HepG2 (cell line): ENCODE measurements around the gene PCBD1. TPM values are rescaled to one million over a fixed set of nuclear protein-coding genes. Genes with fewer than 3 reads are reported as not detected.

Experiments
- FOXK2 ChIP-seq: fragments of 450-650 bp; IDR thresholded peaks from 2 replicates; pipeline ENCODE4 v1.6.1; 2016
- JUN ChIP-seq: sonication (generic); formaldehyde crosslinking; IDR thresholded peaks from 2 replicates; pipeline ENCODE4 v1.4.0; 2020; ENCODE audit warnings: mild to moderate bottlenecking, missing genetic modification reagents
- KAT8 ChIP-seq: IDR thresholded peaks from 2 replicates; pipeline ENCODE4 v1.6.1; 2016; ENCODE audit warnings: missing genetic modification reagents, missing compliant biosample characterization
- ZFP37 ChIP-seq: sonication (generic); formaldehyde crosslinking; IDR thresholded peaks from 2 replicates; pipeline ENCODE4 v1.4.0; 2020; ENCODE audit warnings: missing genetic modification reagents, borderline replicate concordance
- ZNF124 ChIP-seq: sonication (generic); formaldehyde crosslinking; IDR thresholded peaks from 2 replicates; pipeline ENCODE4 v1.4.0; 2020; ENCODE audit warnings: missing genetic modification reagents
- ZNF207 ChIP-seq: fragments of 450-650 bp; IDR thresholded peaks from 2 replicates; pipeline ENCODE4 v1.6.1; 2016; ENCODE audit warnings: antibody characterized with exemption, borderline replicate concordance
- ZNF331 ChIP-seq: sonication (generic); formaldehyde crosslinking; IDR thresholded peaks from 2 replicates; pipeline ENCODE4 v1.4.0; 2020; ENCODE audit warnings: missing genetic modification reagents
- ZNF333 ChIP-seq: sonication (generic); formaldehyde crosslinking; IDR thresholded peaks from 2 replicates; pipeline ENCODE4 v1.4.0; 2020; ENCODE audit warnings: mild to moderate bottlenecking, missing genetic modification reagents, borderline replicate concordance
- ZNF382 ChIP-seq: sonication (generic); formaldehyde crosslinking; IDR thresholded peaks from 2 replicates; pipeline ENCODE4 v1.5.0; 2020; ENCODE audit warnings: missing genetic modification reagents, mild to moderate bottlenecking, borderline replicate concordance
- ZNF496 ChIP-seq: sonication (generic); formaldehyde crosslinking; IDR thresholded peaks from 2 replicates; pipeline ENCODE4 v1.8.1; 2023; ENCODE audit warnings: mild to moderate bottlenecking, moderate library complexity, missing genetic modification reagents; ENCODE audit not compliant: insufficient replicate concordance
- ZNF644 ChIP-seq: IDR thresholded peaks from 2 replicates; pipeline ENCODE4 v1.6.1; 2016; ENCODE audit warnings: low read depth
- polyA plus RNA-seq, 8 experiments: library from polyadenylated mRNA; depleted of rRNA in 3 of 8; stranded (reverse) in 7 of 8; unstranded in 1 of 8; fragments of >200 nt; fragmentation: Illumina TruSeq in 4 of 8; extraction: Trizol in 4 of 8; gene quantifications; 2 replicates each; pipeline versions ENCODE4 v1.2.1 to v1.2.3, GENCODE V29; 2011 to 2016; ENCODE audit warnings: low read depth in 4 of 8, missing spikeins in 1 of 8, mixed read lengths in 1 of 8; ENCODE audit not compliant: insufficient read depth in 1 of 8
- total RNA-seq, 5 experiments: library from RNA; depleted of rRNA; stranded (reverse); fragments of >200 nt; fragmentation: Illumina TruSeq; extraction: Trizol; gene quantifications; 2 replicates each; pipeline ENCODE4 v1.2.3, GENCODE V29; 2016; ENCODE audit warnings: low read depth in 1 of 5
- TF ChIP-seq, protein P1 (sequence below): sonication (generic); formaldehyde crosslinking; IDR thresholded peaks from 2 replicates; pipeline ENCODE4 v1.5.0; 2020; ENCODE audit warnings: mild to moderate bottlenecking, missing genetic modification reagents
- TF ChIP-seq, protein P2 (sequence below), 2 experiments: sonication (generic) in 1 of 2; formaldehyde crosslinking in 1 of 2; IDR thresholded peaks; 2 replicates each; pipeline versions ENCODE4 v1.5.1 to v1.6.1; 2011 to 2020; ENCODE audit warnings: borderline replicate concordance in 1 of 2, low read depth in 1 of 2, low read length in 1 of 2, mild to moderate bottlenecking in 1 of 2, missing genetic modification reagents in 1 of 2, moderate library complexity in 1 of 2
- TF ChIP-seq, protein P3 (sequence below): sonication (generic); formaldehyde crosslinking; IDR thresholded peaks from 2 replicates; pipeline ENCODE4 v1.5.0; 2020; ENCODE audit warnings: missing genetic modification reagents
- TF ChIP-seq, protein P4 (sequence below): sonication (generic); formaldehyde crosslinking; IDR thresholded peaks from 2 replicates; pipeline ENCODE4 v1.8.1; 2023; ENCODE audit warnings: mild to moderate bottlenecking, missing genetic modification reagents
- TF ChIP-seq, protein P5 (sequence below): sonication (generic); formaldehyde crosslinking; IDR thresholded peaks from 2 replicates; pipeline ENCODE4 v1.4.0; 2020; ENCODE audit warnings: missing genetic modification reagents, borderline replicate concordance
- TF ChIP-seq, protein P6 (sequence below): sonication (generic); formaldehyde crosslinking; IDR thresholded peaks from 2 replicates; pipeline ENCODE4 v1.5.0; 2020; ENCODE audit warnings: mild to moderate bottlenecking, missing genetic modification reagents

PCBD1 gene
- total and polyA plus RNA-seq, 2 of the 13 experiments (the other 11 are each of a cell fraction or from before 2014, with no cell fraction given): 95.3 to 168 TPM

DNA sequence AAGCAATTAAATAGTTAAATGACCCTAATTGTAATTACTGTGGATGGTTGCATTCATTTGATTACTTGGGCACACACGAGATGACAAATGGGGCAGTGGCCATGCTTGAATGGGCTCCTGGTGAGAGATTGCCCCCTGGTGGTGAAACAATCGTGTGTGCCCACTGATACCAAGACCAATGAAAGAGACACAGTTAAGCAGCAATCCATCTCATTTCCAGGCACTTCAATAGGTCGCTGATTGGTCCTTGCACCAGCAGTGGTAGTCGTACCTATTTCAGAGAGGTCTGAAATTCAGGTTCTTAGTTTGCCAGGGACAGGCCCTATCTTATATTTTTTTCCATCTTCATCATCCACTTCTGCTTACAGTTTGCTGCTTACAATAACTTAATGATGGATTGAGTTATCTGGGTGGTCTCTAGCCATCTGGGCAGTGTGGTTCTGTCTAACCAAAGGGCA lies 8.3 kb downstream of the PCBD1 start (continued):
- TF ChIP-seq, protein P1, sequence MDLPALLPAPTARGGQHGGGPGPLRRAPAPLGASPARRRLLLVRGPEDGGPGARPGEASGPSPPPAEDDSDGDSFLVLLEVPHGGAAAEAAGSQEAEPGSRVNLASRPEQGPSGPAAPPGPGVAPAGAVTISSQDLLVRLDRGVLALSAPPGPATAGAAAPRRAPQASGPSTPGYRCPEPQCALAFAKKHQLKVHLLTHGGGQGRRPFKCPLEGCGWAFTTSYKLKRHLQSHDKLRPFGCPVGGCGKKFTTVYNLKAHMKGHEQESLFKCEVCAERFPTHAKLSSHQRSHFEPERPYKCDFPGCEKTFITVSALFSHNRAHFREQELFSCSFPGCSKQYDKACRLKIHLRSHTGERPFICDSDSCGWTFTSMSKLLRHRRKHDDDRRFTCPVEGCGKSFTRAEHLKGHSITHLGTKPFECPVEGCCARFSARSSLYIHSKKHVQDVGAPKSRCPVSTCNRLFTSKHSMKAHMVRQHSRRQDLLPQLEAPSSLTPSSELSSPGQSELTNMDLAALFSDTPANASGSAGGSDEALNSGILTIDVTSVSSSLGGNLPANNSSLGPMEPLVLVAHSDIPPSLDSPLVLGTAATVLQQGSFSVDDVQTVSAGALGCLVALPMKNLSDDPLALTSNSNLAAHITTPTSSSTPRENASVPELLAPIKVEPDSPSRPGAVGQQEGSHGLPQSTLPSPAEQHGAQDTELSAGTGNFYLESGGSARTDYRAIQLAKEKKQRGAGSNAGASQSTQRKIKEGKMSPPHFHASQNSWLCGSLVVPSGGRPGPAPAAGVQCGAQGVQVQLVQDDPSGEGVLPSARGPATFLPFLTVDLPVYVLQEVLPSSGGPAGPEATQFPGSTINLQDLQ (CRISPR knock-in tag): no peak
- TF ChIP-seq, protein P2, sequence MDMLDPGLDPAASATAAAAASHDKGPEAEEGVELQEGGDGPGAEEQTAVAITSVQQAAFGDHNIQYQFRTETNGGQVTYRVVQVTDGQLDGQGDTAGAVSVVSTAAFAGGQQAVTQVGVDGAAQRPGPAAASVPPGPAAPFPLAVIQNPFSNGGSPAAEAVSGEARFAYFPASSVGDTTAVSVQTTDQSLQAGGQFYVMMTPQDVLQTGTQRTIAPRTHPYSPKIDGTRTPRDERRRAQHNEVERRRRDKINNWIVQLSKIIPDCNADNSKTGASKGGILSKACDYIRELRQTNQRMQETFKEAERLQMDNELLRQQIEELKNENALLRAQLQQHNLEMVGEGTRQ (IDR thresholded peaks at IDR 0.05; ENCODE audit: low read depth, low read length): no peak
- TF ChIP-seq, protein P2 (CRISPR knock-in tag; IDR thresholded peaks at IDR 0.05; ENCODE audit: borderline replicate concordance): no peak
- TF ChIP-seq ZNF333 (CRISPR knock-in tag) (no peak), ZNF124 (CRISPR knock-in tag) (no peak), ZNF207 (no peak), ZNF644 (CRISPR knock-in tag) (no peak), JUN (CRISPR knock-in tag) (no peak), ZNF382 (CRISPR knock-in tag) (no peak), ZNF331 (0 out of 2 replicates have a peak, but pooled peaks have one; percentile 30), FOXK2 (no peak), KAT8 (0 out of 2 replicates have a peak, but pooled peaks have one; percentile 25), ZNF496 (no peak), ZFP37 (no peak)
- TF ChIP-seq, protein P3, sequence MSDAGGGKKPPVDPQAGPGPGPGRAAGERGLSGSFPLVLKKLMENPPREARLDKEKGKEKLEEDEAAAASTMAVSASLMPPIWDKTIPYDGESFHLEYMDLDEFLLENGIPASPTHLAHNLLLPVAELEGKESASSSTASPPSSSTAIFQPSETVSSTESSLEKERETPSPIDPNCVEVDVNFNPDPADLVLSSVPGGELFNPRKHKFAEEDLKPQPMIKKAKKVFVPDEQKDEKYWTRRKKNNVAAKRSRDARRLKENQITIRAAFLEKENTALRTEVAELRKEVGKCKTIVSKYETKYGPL (CRISPR knock-in tag): no peak
- TF ChIP-seq, protein P4, sequence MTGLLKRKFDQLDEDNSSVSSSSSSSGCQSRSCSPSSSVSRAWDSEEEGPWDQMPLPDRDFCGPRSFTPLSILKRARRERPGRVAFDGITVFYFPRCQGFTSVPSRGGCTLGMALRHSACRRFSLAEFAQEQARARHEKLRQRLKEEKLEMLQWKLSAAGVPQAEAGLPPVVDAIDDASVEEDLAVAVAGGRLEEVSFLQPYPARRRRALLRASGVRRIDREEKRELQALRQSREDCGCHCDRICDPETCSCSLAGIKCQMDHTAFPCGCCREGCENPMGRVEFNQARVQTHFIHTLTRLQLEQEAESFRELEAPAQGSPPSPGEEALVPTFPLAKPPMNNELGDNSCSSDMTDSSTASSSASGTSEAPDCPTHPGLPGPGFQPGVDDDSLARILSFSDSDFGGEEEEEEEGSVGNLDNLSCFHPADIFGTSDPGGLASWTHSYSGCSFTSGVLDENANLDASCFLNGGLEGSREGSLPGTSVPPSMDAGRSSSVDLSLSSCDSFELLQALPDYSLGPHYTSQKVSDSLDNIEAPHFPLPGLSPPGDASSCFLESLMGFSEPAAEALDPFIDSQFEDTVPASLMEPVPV (CRISPR knock-in tag): no peak
- TF ChIP-seq, protein P5, sequence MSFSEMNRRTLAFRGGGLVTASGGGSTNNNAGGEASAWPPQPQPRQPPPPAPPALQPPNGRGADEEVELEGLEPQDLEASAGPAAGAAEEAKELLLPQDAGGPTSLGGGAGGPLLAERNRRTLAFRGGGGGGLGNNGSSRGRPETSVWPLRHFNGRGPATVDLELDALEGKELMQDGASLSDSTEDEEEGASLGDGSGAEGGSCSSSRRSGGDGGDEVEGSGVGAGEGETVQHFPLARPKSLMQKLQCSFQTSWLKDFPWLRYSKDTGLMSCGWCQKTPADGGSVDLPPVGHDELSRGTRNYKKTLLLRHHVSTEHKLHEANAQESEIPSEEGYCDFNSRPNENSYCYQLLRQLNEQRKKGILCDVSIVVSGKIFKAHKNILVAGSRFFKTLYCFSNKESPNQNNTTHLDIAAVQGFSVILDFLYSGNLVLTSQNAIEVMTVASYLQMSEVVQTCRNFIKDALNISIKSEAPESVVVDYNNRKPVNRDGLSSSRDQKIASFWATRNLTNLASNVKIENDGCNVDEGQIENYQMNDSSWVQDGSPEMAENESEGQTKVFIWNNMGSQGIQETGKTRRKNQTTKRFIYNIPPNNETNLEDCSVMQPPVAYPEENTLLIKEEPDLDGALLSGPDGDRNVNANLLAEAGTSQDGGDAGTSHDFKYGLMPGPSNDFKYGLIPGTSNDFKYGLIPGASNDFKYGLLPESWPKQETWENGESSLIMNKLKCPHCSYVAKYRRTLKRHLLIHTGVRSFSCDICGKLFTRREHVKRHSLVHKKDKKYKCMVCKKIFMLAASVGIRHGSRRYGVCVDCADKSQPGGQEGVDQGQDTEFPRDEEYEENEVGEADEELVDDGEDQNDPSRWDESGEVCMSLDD: no peak
- TF ChIP-seq, protein P6, sequence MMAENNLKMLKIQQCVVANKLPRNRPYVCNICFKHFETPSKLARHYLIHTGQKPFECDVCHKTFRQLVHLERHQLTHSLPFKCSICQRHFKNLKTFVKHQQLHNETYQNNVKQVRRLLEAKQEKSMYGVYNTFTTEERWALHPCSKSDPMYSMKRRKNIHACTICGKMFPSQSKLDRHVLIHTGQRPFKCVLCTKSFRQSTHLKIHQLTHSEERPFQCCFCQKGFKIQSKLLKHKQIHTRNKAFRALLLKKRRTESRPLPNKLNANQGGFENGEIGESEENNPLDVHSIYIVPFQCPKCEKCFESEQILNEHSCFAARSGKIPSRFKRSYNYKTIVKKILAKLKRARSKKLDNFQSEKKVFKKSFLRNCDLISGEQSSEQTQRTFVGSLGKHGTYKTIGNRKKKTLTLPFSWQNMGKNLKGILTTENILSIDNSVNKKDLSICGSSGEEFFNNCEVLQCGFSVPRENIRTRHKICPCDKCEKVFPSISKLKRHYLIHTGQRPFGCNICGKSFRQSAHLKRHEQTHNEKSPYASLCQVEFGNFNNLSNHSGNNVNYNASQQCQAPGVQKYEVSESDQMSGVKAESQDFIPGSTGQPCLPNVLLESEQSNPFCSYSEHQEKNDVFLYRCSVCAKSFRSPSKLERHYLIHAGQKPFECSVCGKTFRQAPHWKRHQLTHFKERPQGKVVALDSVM (CRISPR knock-in tag): no peak
